ENCODE results near the gene PSRC1. TPM values are rescaled to one million over a fixed set of nuclear protein-coding genes. Genes with fewer than 3 reads are reported as not detected.

Gene PSRC1
- total and polyA plus RNA-seq, 2 donors (not counting 3 experiments of a cell fraction or from before 2014, with no cell fraction given) = 25.0 to 29.3 TPM

- Histone ChIP-seq H3K4me2 (ENCODE audit: insufficient read depth, low read length) (no peak overlapping the region), H2AFZ (ENCODE audit: low read depth, low read length) (no peak overlapping the region), H3K4me3 (replicated peaks in 1 of 3; ENCODE audit: insufficient read depth in 1 of 3, low read depth in 1 of 3, low read length in 3 of 3) (no peak overlapping the region), H3K27ac (ENCODE audit: insufficient read depth, low read depth, low read length) (no peak overlapping the region), H3K4me1 (ENCODE audit: control insufficient read depth, extremely low read depth, insufficient read depth, low read length) (no peaks in the 10 kb centered on the region), H3K9me3 (replicated peaks; ENCODE audit: control insufficient read depth, insufficient read depth, low read length) (no peaks in the 10 kb centered on the region), H4K20me1 (replicated peaks; ENCODE audit: control insufficient read depth, extremely low read depth, insufficient read depth, low read length) (no peaks in the 10 kb centered on the region), H3K79me2 (ENCODE audit: control insufficient read depth, insufficient read depth, low read length) (no peaks in the 10 kb centered on the region), H3K9ac (replicated peaks; ENCODE audit: extremely low read depth, insufficient read depth, low read length) (no peak overlapping the region), H3K27me3 (ENCODE audit: control insufficient read depth in 2 of 2, insufficient read depth in 2 of 2, low read length in 2 of 2) (no peaks in the 10 kb centered on the region), H3K9me1 (replicated peaks; ENCODE audit: control insufficient read depth, extremely low read depth, insufficient read depth, low read length) (no peaks in the 10 kb centered on the region), H3K36me3 (ENCODE audit: control insufficient read depth in 2 of 2, extremely low read depth in 1 of 2, insufficient read depth in 2 of 2, low read length in 2 of 2) (no peaks in the 10 kb centered on the region)
- BruUV-seq (replicated peaks) = no TSS peak
- intact Hi-C loops (cut with micrococcal nuclease) = loop anchor here (10.0 kb wide), 1 partner anchor 213 kb away; the partner anchor contains the start of gene ATXN7L2
- DNase-seq (ENCODE audit: low read depth, low spot score) (no peak), FAIRE-seq (no peak)
- ChIA-PET CTCF (interaction anchor here (1.1 to 2.0 kb wide), 2 partner anchors 18 to 127 kb away, joined by 4 to 8 read pairs; no protein-coding TSS in a partner anchor), POLR2A (no interaction called here)
- TF ChIP-seq MAX (IDR thresholded peaks at IDR 0.05; ENCODE audit: insufficient read depth, insufficient read length) (no peak), GATA2 (IDR thresholded peaks at IDR 0.05; ENCODE audit: insufficient read depth, insufficient read length, low read depth, low read length) (no peak), FOS (IDR thresholded peaks at IDR 0.05; ENCODE audit: borderline replicate concordance, insufficient read depth, low read length) (no peak), CTCF (IDR thresholded peaks at IDR 0.05; ENCODE audit: extremely low read depth in 1 of 2, insufficient read depth in 1 of 2, low read depth in 1 of 2, low read length in 2 of 2) (no peak), MYC (IDR thresholded peaks at IDR 0.05; ENCODE audit: low read depth, low read length) (no peak), JUN (IDR thresholded peaks at IDR 0.05; ENCODE audit: borderline replicate concordance, insufficient read depth, insufficient read length, low read depth) (no peak), POLR2A (IDR thresholded peaks at IDR 0.05; ENCODE audit: low read depth, low read length) (no peak), EZH2 (IDR thresholded peaks at IDR 0.05; ENCODE audit: borderline replicate concordance, low read depth, low read length, severe bottlenecking) (no peak), POLR2AphosphoS5 (IDR thresholded peaks at IDR 0.05; ENCODE audit: insufficient read depth, low read depth, low read length) (no peak)
- dilution Hi-C loops (cut with MboI; ENCODE audit: extremely low pct_ligation_motif_present, low sequenced_read_pairs) = no loop called here
These were observed 10.7 kb downstream of the PSRC1 start for GRCh38 chr1:109272021-109272799.

Measured in endothelial cell of umbilical vein (primary cell).